ACC112 (cell line): ENCODE results near the gene DNER.
"Not testable (repeated sequence)": the region's sequence is repeated elsewhere in the genome, so short reads cannot be mapped to it uniquely, and the experiment has no call there.

Experiments
- H2AFZ ChIP-seq: fragments of 200-600 bp; sonication (generic); one replicate; pipeline ENCODE4 v1.6.0; 2017; ENCODE audit warnings: antibody characterized with exemption, low read length; ENCODE audit not compliant: unreplicated experiment
- H3K27ac ChIP-seq: fragments of 200-600 bp; sonication (generic); 2 replicates; pipeline ENCODE4 v1.5.1; 2014; ENCODE audit warnings: low read depth, mild to moderate bottlenecking, antibody characterized with exemption, low read length, moderate library complexity
- H3K27me3 ChIP-seq: fragments of 200-600 bp; sonication (generic); 2 replicates; pipeline ENCODE4 v1.6.1; 2014; ENCODE audit warnings: mild to moderate bottlenecking, antibody characterized with exemption, low read length, moderate library complexity, mixed read lengths; ENCODE audit not compliant: insufficient read depth
- H3K36me3 ChIP-seq: fragments of 200-600 bp; sonication (generic); 2 replicates; pipeline ENCODE4 v1.6.1; 2016; ENCODE audit warnings: mild to moderate bottlenecking, antibody characterized with exemption, low read length, moderate library complexity, mixed read lengths; ENCODE audit not compliant: insufficient read depth
- H3K4me1 ChIP-seq: fragments of 200-600 bp; sonication (generic); one replicate; pipeline ENCODE4 v1.6.1; 2016; ENCODE audit warnings: low read length, mixed read lengths; ENCODE audit not compliant: insufficient read depth, unreplicated experiment, control insufficient read depth
- H3K4me3 ChIP-seq: fragments of 200-600 bp; sonication (generic); 2 replicates; pipeline ENCODE4 v1.5.1; 2014; ENCODE audit warnings: mild to moderate bottlenecking, low read depth, low read length
- H3K79me2 ChIP-seq: fragments of 200-600 bp; sonication (generic); one replicate; pipeline ENCODE4 v1.6.0; 2016; ENCODE audit warnings: low read length; ENCODE audit not compliant: control insufficient read depth, unreplicated experiment, insufficient read depth

DNER gene

GRCh38 chr2:229714080-229714735 lies at the start of gene DNER:
TSS of gene DNER (minus strand) at chr2:229714555. CDS start at chr2:229714423, 132 bp downstream.
- peak within 1 kb of the TSS; percentile 69 for H2AFZ ChIP-seq

GRCh38 chr2:229761663-229762062 lies 47.3 kb upstream of the DNER start:
- H3K4me1 ChIP-seq: no peaks in the 10 kb centered on the region
- H3K4me3 ChIP-seq: no peak overlapping the region
- H2AFZ ChIP-seq: no peak overlapping the region
- no peaks in the 10 kb centered on the region for H3K27me3 ChIP-seq
- no peak overlapping the region for H3K27ac ChIP-seq
- H3K36me3 ChIP-seq: peaks cover 34% of the 10 kb centered on the region
- no peaks in the 10 kb centered on the region for H3K79me2 ChIP-seq

More at GRCh38 chr2:229714080-229714735, at the start of gene DNER:
- peaks cover 6% of the 10 kb centered on the region for H3K79me2 ChIP-seq
- no peak within 1 kb of the TSS; the same call in 1 of the 2 replicates for H3K27ac ChIP-seq
- peaks cover 57% of the 10 kb centered on the region for H3K27me3 ChIP-seq
- no peaks in the 10 kb centered on the region for H3K36me3 ChIP-seq
- H3K4me1 ChIP-seq: no peaks in the 10 kb centered on the region
- H3K4me3 ChIP-seq: peak within 1 kb of the TSS; percentile 80

- H3K36me3 ChIP-seq, H3K4me3 ChIP-seq, H3K4me1 ChIP-seq, H3K79me2 ChIP-seq, H3K27me3 ChIP-seq, H2AFZ ChIP-seq, H3K27ac ChIP-seq: not testable (repeated sequence)
Measured at GRCh38 chr2:229757462-229757861, 43.1 kb upstream of the DNER start.

GRCh38 chr2:229752970-229753729 lies 38.8 kb upstream of the DNER start:
- H3K4me3 ChIP-seq: no peak overlapping the region
- H3K27ac ChIP-seq: no peak overlapping the region
- no peak overlapping the region for H2AFZ ChIP-seq
- H3K4me1 ChIP-seq: no peaks in the 10 kb centered on the region
- H3K36me3 ChIP-seq: no peaks in the 10 kb centered on the region
- no peaks in the 10 kb centered on the region for H3K27me3 ChIP-seq
- no peaks in the 10 kb centered on the region for H3K79me2 ChIP-seq

- H3K79me2 ChIP-seq: no peaks in the 10 kb centered on the region
- no peaks in the 10 kb centered on the region for H3K36me3 ChIP-seq
- no peak overlapping the region for H2AFZ ChIP-seq
- no peaks in the 10 kb centered on the region for H3K4me1 ChIP-seq
- H3K27ac ChIP-seq: no peak overlapping the region
- H3K4me3 ChIP-seq: no peak overlapping the region
- H3K27me3 ChIP-seq: no peaks in the 10 kb centered on the region
Measured at GRCh38 chr2:229749779-229750178, 35.4 kb upstream of the DNER start.

- Histone ChIP-seq H3K27me3 (no peaks in the 10 kb centered on the region), H3K79me2 (no peaks in the 10 kb centered on the region), H3K36me3 (no peaks in the 10 kb centered on the region), H3K27ac (no peak overlapping the region), H3K4me1 (no peaks in the 10 kb centered on the region), H2AFZ (no peak overlapping the region), H3K4me3 (no peak overlapping the region)
Measured at GRCh38 chr2:229748950-229749349, 34.6 kb upstream of the DNER start.

GRCh38 chr2:229742691-229743090 lies 28.3 kb upstream of the DNER start:
- not testable (repeated sequence) for H2AFZ ChIP-seq, H3K27me3 ChIP-seq, H3K4me1 ChIP-seq, H3K27ac ChIP-seq, H3K4me3 ChIP-seq, H3K36me3 ChIP-seq, H3K79me2 ChIP-seq

- no peaks in the 10 kb centered on the region for H3K36me3 ChIP-seq
- no peak overlapping the region for H2AFZ ChIP-seq
- H3K27me3 ChIP-seq: no peaks in the 10 kb centered on the region
- no peak overlapping the region for H3K4me3 ChIP-seq
- no peak overlapping the region for H3K27ac ChIP-seq
- H3K79me2 ChIP-seq: no peaks in the 10 kb centered on the region
- no peaks in the 10 kb centered on the region for H3K4me1 ChIP-seq
Measured at GRCh38 chr2:229740279-229740678, 25.9 kb upstream of the DNER start.

GRCh38 chr2:229738024-229738625 lies 23.8 kb upstream of the DNER start:
- Histone ChIP-seq H3K79me2 (no peaks in the 10 kb centered on the region), H3K4me3 (no peak overlapping the region), H3K27me3 (no peaks in the 10 kb centered on the region), H3K27ac (no peak overlapping the region), H3K4me1 (no peaks in the 10 kb centered on the region), H2AFZ (no peak overlapping the region), H3K36me3 (no peaks in the 10 kb centered on the region)

- Histone ChIP-seq H3K4me1 (peaks cover 7% of the 10 kb centered on the region), H3K27ac (no peak overlapping the region), H3K79me2 (no peaks in the 10 kb centered on the region), H3K4me3 (no peak overlapping the region), H3K27me3 (no peaks in the 10 kb centered on the region), H2AFZ (no peak overlapping the region), H3K36me3 (no peaks in the 10 kb centered on the region)
Measured at GRCh38 chr2:229734410-229734809, 20.1 kb upstream of the DNER start.
